T-cell (primary cell): ENCODE measurements around the gene NELL1. TPM values are rescaled to one million over a fixed set of nuclear protein-coding genes. Genes with fewer than 3 reads are reported as not detected.

Experiments
- ATAC-seq, 4 experiments: fragments of 200-7000 bp in 3 of 4; fragments of 150-1000 bp in 1 of 4; cut with Tn5 transposase; replicated peaks in 1 of 4; 1 replicate in 3 of 4; 2 replicates in 1 of 4; pipeline ENCODE4 v1.10.0; 2021; ENCODE audit warnings: moderate library complexity in 3 of 4, mild to moderate bottlenecking in 2 of 4, moderate number of reproducible peaks in 1 of 4
- CTCF ChIA-PET, 2 donors: fragments of 300-600 bp; sonication (Branson Sonifier 250); formaldehyde crosslinking; loops; one replicate each; lab custom pipeline; 2022; ENCODE audit warnings: antibody characterized with exemption in 2 of 2; lab: Charles Lee
- POLR2A ChIA-PET, 2 donors: fragments of 300-600 bp; sonication (Branson Sonifier 250); formaldehyde crosslinking; loops; one replicate each; lab custom pipeline; 2022; ENCODE audit warnings: antibody characterized with exemption in 2 of 2; lab: Charles Lee
- DNase-seq, 35 experiments: peaks; one replicate each; pipeline versions ENCODE4 v3.0.0 to v3.0.0-alpha.2; 2013 to 2023
- H3K27ac ChIP-seq: one replicate; pipeline ENCODE4 v1.5.1; 2013; ENCODE audit warnings: low read length
- H3K27me3 ChIP-seq, 2 experiments: replicated peaks in 1 of 2; 1 replicate in 1 of 2; 2 replicates in 1 of 2; pipeline versions ENCODE4 v1.6.1 to v1.7.0; 2013; ENCODE audit warnings: low read length in 1 of 2, mixed read lengths in 1 of 2; ENCODE audit not compliant: control insufficient read depth in 2 of 2, insufficient read depth in 2 of 2; ENCODE audit errors: extremely low read depth in 1 of 2
- H3K36me3 ChIP-seq, 2 donors: 1 replicate in 1 of 2; 2 replicates in 1 of 2; pipeline versions ENCODE4 v1.6.1 to v1.7.0; 2013; ENCODE audit warnings: low read length in 1 of 2; ENCODE audit not compliant: control insufficient read depth in 2 of 2, insufficient read depth in 1 of 2; ENCODE audit errors: extremely low read depth in 1 of 2
- H3K4me1 ChIP-seq, 2 experiments: 1 replicate in 1 of 2; 2 replicates in 1 of 2; pipeline versions ENCODE4 v1.6.1 to v1.7.0; 2013; ENCODE audit warnings: low read length in 2 of 2, mixed read lengths in 1 of 2; ENCODE audit not compliant: insufficient read depth in 2 of 2, control insufficient read depth in 1 of 2; ENCODE audit errors: extremely low read depth in 1 of 2
- H3K4me3 ChIP-seq, 2 donors: 1 replicate in 1 of 2; 2 replicates in 1 of 2; pipeline versions ENCODE4 v1.5.1 to v1.7.0; 2013; ENCODE audit warnings: mild to moderate bottlenecking in 2 of 2, low read length in 1 of 2, moderate library complexity in 1 of 2; ENCODE audit not compliant: control insufficient read depth in 1 of 2; ENCODE audit errors: extremely low read depth in 1 of 2
- H3K9me3 ChIP-seq: 2 replicates; pipeline ENCODE4 v1.7.0; 2013
- H3K27ac Mint-ChIP-seq, 2 donors: one replicate each; pipeline ENCODE4 v1.8.0; 2020 to 2021; ENCODE audit warnings: mild to moderate bottlenecking in 2 of 2, mixed read lengths in 2 of 2
- H3K27me3 Mint-ChIP-seq, 2 donors: one replicate each; pipeline ENCODE4 v1.8.0; 2021 to 2022; ENCODE audit warnings: mixed read lengths in 2 of 2
- H3K36me3 Mint-ChIP-seq: one replicate; pipeline ENCODE4 v1.8.0; 2021; ENCODE audit warnings: mixed read lengths
- H3K4me1 Mint-ChIP-seq, 3 donors: one replicate each; pipeline ENCODE4 v1.8.0; 2020 to 2022; ENCODE audit warnings: mixed read lengths in 3 of 3, mild to moderate bottlenecking in 1 of 3
- H3K4me3 Mint-ChIP-seq, 3 donors: one replicate each; pipeline ENCODE4 v1.8.0; 2020 to 2022; ENCODE audit warnings: mild to moderate bottlenecking in 3 of 3, mixed read lengths in 3 of 3, moderate library complexity in 3 of 3
- H3K9me3 Mint-ChIP-seq, 3 donors: one replicate each; pipeline ENCODE4 v1.8.0; 2020 to 2022; ENCODE audit warnings: mixed read lengths in 3 of 3
- WGBS: methylation state at CpG from one replicate; pipeline ENCODE4 v1.1.5; 2013; ENCODE audit warnings: missing lambda C conversion rate; ENCODE audit not compliant: insufficient coverage; 5-methylcytosine and 5-hydroxymethylcytosine counted together
- total RNA-seq, 35 experiments: library from RNA in 6 of 35; stranded (reverse) in 6 of 35; fragments of 120-200 nt in 1 of 35; gene quantifications; one replicate each; pipeline versions ENCODE4 v1.2.1 to v1.2.4 and lab custom pipeline; 2013 to 2026

Gene NELL1
- total RNA-seq, 5 donors from 2014 or later (not counting 1 experiment from before 2014, with no cell fraction given) = not detected

- Mint-ChIP-seq H3K27ac (no peak overlapping the region), H3K36me3 (no peaks in the 10 kb centered on the region), H3K4me3 (no peak overlapping the region), H3K27me3 (no peaks in the 10 kb centered on the region), H3K4me1 (no peaks in the 10 kb centered on the region), H3K9me3 (peaks cover 6 to 27% (median 20%) of the 10 kb centered on the region in 3 donors)
- Histone ChIP-seq H3K4me1 (no peaks in the 10 kb centered on the region), H3K27ac (no peak overlapping the region), H3K9me3 (no peaks in the 10 kb centered on the region), H3K4me3 (no peak overlapping the region), H3K36me3 (no peaks in the 10 kb centered on the region), H3K27me3 (no peaks in the 10 kb centered on the region)
- ChIA-PET CTCF (no interaction called here), POLR2A (interaction anchor here in 1 of 2 donors (0.6 kb wide), 1 partner anchor 1441 kb away, joined by 4 read pairs; no protein-coding TSS in a partner anchor)
- no peak for DNase-seq
- no peak for ATAC-seq
Observed at GRCh38 chr11:20894296-20894695, 224.9 kb downstream of the NELL1 start.

GRCh38 chr11:20909995-20910726, 240.8 kb downstream of the NELL1 start:
- CTCF ChIA-PET = no interaction called here
- Histone ChIP-seq H3K36me3 (no peaks in the 10 kb centered on the region), H3K27ac (no peak overlapping the region), H3K4me1 (no peaks in the 10 kb centered on the region), H3K4me3 (no peak overlapping the region), H3K9me3 (no peaks in the 10 kb centered on the region), H3K27me3 (no peaks in the 10 kb centered on the region)
- Mint-ChIP-seq H3K27ac (no peak overlapping the region), H3K27me3 (no peaks in the 10 kb centered on the region), H3K4me3 (no peak overlapping the region), H3K9me3 (peaks cover 0 to 22% (median 10%) of the 10 kb centered on the region in 3 donors), H3K4me1 (no peaks in the 10 kb centered on the region), H3K36me3 (no peaks in the 10 kb centered on the region)
- 64% methylated on average over 2 of the region's 7 CpGs for WGBS
- no peak for DNase-seq
- POLR2A ChIA-PET = no interaction called here
- ATAC-seq = no peak

GRCh38 chr11:20910733-20911132, 241.3 kb downstream of the NELL1 start:
- Mint-ChIP-seq H3K9me3 (peaks cover 0 to 20% (median 5%) of the 10 kb centered on the region in 3 donors), H3K27ac (no peak overlapping the region), H3K4me1 (no peaks in the 10 kb centered on the region), H3K36me3 (no peaks in the 10 kb centered on the region), H3K4me3 (no peak overlapping the region), H3K27me3 (no peaks in the 10 kb centered on the region)
- H3K27ac ChIP-seq = no peak overlapping the region
- POLR2A ChIA-PET = no interaction called here
- H3K27me3 ChIP-seq = no peaks in the 10 kb centered on the region
- no peaks in the 10 kb centered on the region for H3K9me3 ChIP-seq
- DNase-seq = no peak
- no peaks in the 10 kb centered on the region for H3K4me1 ChIP-seq
- H3K36me3 ChIP-seq = no peaks in the 10 kb centered on the region
- ATAC-seq = no peak
- CTCF ChIA-PET = no interaction called here
- no peak overlapping the region for H3K4me3 ChIP-seq

GRCh38 chr11:20912065-20912821, 242.9 kb downstream of the NELL1 start:
- no peaks in the 10 kb centered on the region for H3K9me3 ChIP-seq
- H3K9me3 Mint-ChIP-seq = peaks cover 0 to 13% (median 7%) of the 10 kb centered on the region in 3 donors
- H3K36me3 Mint-ChIP-seq = no peaks in the 10 kb centered on the region
- WGBS = no CpG with 5 or more reads among the region's 2 CpGs
- no peaks in the 10 kb centered on the region for H3K4me1 ChIP-seq
- DNase-seq (no peak), ATAC-seq (no peak)
- ChIA-PET POLR2A (no interaction called here), CTCF (no interaction called here)
- no peak overlapping the region for H3K4me3 ChIP-seq
- no peak overlapping the region for H3K27ac Mint-ChIP-seq
- H3K27me3 ChIP-seq = no peaks in the 10 kb centered on the region
- no peak overlapping the region for H3K4me3 Mint-ChIP-seq
- H3K27me3 Mint-ChIP-seq = no peaks in the 10 kb centered on the region
- H3K27ac ChIP-seq = no peak overlapping the region
- no peaks in the 10 kb centered on the region for H3K4me1 Mint-ChIP-seq
- H3K36me3 ChIP-seq = no peaks in the 10 kb centered on the region

- H3K4me3 ChIP-seq = no peak overlapping the region
- H3K36me3 ChIP-seq = no peaks in the 10 kb centered on the region
- no peak for DNase-seq
- H3K27me3 ChIP-seq = no peaks in the 10 kb centered on the region
- WGBS = 0% methylated on average over 1 of the region's 4 CpGs
- ChIA-PET CTCF (no interaction called here), POLR2A (no interaction called here)
- ATAC-seq = no peak
- H3K27ac ChIP-seq = no peak overlapping the region
- no peaks in the 10 kb centered on the region for H3K4me1 Mint-ChIP-seq
- H3K4me3 Mint-ChIP-seq = no peak overlapping the region
- H3K36me3 Mint-ChIP-seq = no peaks in the 10 kb centered on the region
- peaks cover 0 to 10% (median 9%) of the 10 kb centered on the region in 3 donors for H3K9me3 Mint-ChIP-seq
- no peaks in the 10 kb centered on the region for H3K4me1 ChIP-seq
- H3K27ac Mint-ChIP-seq = no peak overlapping the region
- H3K9me3 ChIP-seq = no peaks in the 10 kb centered on the region
- no peaks in the 10 kb centered on the region for H3K27me3 Mint-ChIP-seq
Observed at GRCh38 chr11:20912922-20913512, 243.6 kb downstream of the NELL1 start.

GRCh38 chr11:20917306-20917705, 247.9 kb downstream of the NELL1 start:
- H3K9me3 Mint-ChIP-seq = peaks cover 3 to 7% (median 7%) of the 10 kb centered on the region in 3 donors
- H3K27me3 ChIP-seq = no peaks in the 10 kb centered on the region
- DNase-seq (no peak), ATAC-seq (no peak)
- H3K27ac ChIP-seq = no peak overlapping the region
- H3K36me3 Mint-ChIP-seq = no peaks in the 10 kb centered on the region
- H3K4me1 Mint-ChIP-seq = no peaks in the 10 kb centered on the region
- POLR2A ChIA-PET = no interaction called here
- no peaks in the 10 kb centered on the region for H3K4me1 ChIP-seq
- H3K4me3 ChIP-seq = no peak overlapping the region
- H3K36me3 ChIP-seq = no peaks in the 10 kb centered on the region
- H3K4me3 Mint-ChIP-seq = no peak overlapping the region
- no peaks in the 10 kb centered on the region for H3K27me3 Mint-ChIP-seq
- H3K27ac Mint-ChIP-seq = no peak overlapping the region
- H3K9me3 ChIP-seq = no peaks in the 10 kb centered on the region
- CTCF ChIA-PET = no interaction called here
